Stomach smooth muscle (tissue), 2 donors: ENCODE measurements around the gene RAET1E.
"Not testable (repeated sequence)": the region's sequence is repeated elsewhere in the genome, so short reads cannot be mapped to it uniquely, and the experiment has no call there.

Experiments used
- H3K27ac ChIP-seq: one replicate; pipeline ENCODE4 v1.7.0; 2013; ENCODE audit warnings: mild to moderate bottlenecking, low read length, inconsistent platforms
- H3K27me3 ChIP-seq, 2 donors: one replicate each; pipeline ENCODE4 v1.7.0; 2013; ENCODE audit warnings: low read length in 2 of 2; ENCODE audit not compliant: insufficient read depth in 2 of 2, control insufficient read depth in 1 of 2
- H3K36me3 ChIP-seq, 2 donors: one replicate each; pipeline ENCODE4 v1.7.0; 2013; ENCODE audit warnings: low read length in 2 of 2; ENCODE audit not compliant: control insufficient read depth in 2 of 2, insufficient read depth in 2 of 2
- H3K4me1 ChIP-seq: one replicate; pipeline ENCODE4 v1.7.0; 2013; ENCODE audit warnings: low read length; ENCODE audit not compliant: control insufficient read depth, insufficient read depth
- H3K4me3 ChIP-seq, 2 donors: one replicate each; pipeline ENCODE4 v1.7.0; 2013; ENCODE audit warnings: low read length in 2 of 2
- H3K9ac ChIP-seq, 2 donors: one replicate each; pipeline ENCODE4 v1.7.0; 2013; ENCODE audit warnings: low read length in 2 of 2, mild to moderate bottlenecking in 1 of 2
- H3K9me3 ChIP-seq, 2 donors: one replicate each; pipeline ENCODE4 v1.7.0; 2013; ENCODE audit warnings: low read length in 2 of 2; ENCODE audit not compliant: control insufficient read depth in 2 of 2
- donor health status: healthy.
- donor health status: Pancreatic carcinoma.

The RAET1E gene

DNA sequence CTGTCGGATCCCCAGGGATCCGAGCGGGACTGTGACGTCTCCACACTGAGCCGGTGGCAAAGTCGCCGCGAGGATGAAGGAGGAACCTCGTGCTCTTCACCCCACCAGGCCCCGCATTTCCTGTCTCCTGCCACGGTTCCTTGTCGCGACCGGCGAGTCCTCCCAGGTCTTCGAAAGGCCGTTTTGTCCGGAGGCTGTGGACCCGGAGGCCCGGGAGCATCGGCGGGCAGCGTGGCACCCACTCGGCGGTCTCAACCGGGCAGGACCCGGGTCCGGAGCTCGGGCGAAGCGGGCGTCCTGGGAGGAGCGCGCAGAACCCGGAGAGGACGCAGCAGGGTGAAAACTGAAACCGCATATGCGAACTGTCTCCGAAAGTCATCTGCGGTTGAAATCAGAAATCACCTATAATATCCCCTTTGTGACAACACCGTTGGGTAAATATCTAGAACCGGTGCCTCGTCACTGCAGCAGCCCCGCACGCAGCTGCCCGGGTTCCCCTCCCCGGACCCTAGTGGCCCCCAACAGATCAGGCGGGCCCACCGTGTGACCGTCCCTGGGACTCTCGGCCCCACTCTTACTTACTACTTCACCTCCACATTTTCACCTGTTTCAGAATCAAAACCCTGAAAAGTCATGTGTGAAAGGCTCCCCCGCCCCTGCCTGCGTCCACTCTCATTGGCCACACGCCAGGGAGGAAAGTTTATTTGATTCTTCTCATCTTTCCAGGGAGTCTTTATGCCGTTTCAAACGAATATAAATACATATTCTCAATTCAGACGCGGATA lies 40.9 kb upstream of the RAET1E start:
- Histone ChIP-seq H3K9me3 (no peaks in the 10 kb centered on the region), H3K36me3 (no peaks in the 10 kb centered on the region), H3K27ac (no peak overlapping the region), H3K27me3 (peaks cover 70 to 75% of the 10 kb centered on the region in 2 donors), H3K4me1 (peaks cover 27% of the 10 kb centered on the region), H3K9ac (no peak overlapping the region), H3K4me3 (peak overlapping the region; percentile 3 to 69)

DNA sequence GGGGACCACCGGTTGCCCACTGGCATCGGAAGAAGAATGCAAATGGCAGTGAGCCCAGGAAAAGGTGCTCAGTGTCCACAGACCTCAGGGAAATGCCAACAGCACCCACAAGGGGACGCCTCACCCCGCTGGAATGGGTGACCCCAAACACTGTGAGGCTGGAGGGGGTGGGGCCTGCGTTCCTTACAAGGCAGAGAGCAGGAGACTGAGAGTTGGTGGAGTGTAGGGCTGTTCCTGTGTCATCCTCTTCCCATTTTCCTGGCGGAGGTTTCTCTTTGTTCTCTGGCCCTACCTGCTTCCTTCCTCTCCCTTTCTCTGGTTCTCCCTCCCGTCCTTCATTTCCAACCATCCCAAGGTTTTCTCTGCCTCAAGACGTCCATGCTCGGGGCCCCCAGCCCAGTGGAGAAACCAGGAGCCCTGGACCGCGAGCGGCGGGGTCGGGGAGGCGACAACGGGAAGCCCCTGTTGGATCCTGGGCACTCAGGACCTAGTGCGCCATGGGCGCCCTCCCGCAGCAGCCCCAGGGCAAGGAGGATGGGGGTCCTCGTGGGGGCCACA lies 40.2 kb upstream of the RAET1E start:
- not testable (repeated sequence) for H3K9ac ChIP-seq, H3K9me3 ChIP-seq, H3K36me3 ChIP-seq, H3K27ac ChIP-seq
- Histone ChIP-seq H3K4me3 (peak overlapping the region; percentile 3 to 69), H3K4me1 (peaks cover 27% of the 10 kb centered on the region), H3K27me3 (peaks cover 75 to 78% of the 10 kb centered on the region in 2 donors)

DNA sequence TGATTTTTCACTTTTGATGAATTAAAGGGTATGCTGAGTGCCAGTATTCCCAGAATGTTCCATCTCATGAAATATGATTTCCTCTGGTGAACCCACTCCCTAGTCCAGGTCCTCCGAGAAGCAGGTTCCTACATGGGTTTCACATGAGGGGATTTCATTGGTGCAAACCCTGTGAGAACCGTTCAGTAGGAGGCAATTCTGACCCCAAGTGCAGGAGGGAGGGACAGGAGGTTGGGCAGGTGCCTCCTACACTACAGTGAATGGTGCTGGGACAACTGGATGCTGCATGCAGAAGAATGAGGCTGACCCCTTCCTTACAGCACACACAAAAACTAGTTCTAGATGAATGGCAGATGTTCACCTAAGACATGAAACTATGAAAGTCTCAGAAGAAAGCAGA lies 38.8 kb upstream of the RAET1E start:
- no peaks in the 10 kb centered on the region for H3K9me3 ChIP-seq
- no peak overlapping the region for H3K9ac ChIP-seq
- peaks cover 70 to 71% of the 10 kb centered on the region in 2 donors for H3K27me3 ChIP-seq

DNA sequence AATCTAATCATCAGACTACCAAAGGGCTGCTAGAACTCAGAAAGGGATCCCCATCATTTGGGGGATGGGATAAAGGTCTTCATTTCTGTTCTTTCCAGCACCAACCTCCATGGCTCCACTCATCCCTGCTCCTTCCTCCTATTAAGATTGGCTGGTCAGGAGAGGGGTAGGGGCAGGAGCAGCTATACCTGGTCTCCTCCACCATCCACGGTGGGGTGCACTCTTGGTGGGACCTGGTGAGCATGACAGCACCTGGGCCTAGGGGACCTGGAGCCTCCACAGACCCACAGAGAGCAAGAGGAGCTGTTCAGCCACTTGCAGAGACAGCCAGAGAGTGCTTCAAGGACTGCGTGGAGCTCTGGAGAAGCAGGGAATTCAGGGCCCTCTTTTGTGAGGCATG lies 37.8 kb upstream of the RAET1E start:
- Histone ChIP-seq H3K4me3 (no peak overlapping the region), H3K9ac (no peak overlapping the region), H3K27me3 (peaks cover 62 to 63% of the 10 kb centered on the region in 2 donors), H3K27ac (no peak overlapping the region), H3K9me3 (no peaks in the 10 kb centered on the region), H3K4me1 (peaks cover 14% of the 10 kb centered on the region), H3K36me3 (no peaks in the 10 kb centered on the region)

More for the DNA sequence above, 38.8 kb upstream of the RAET1E start:
- Histone ChIP-seq H3K36me3 (no peaks in the 10 kb centered on the region), H3K4me3 (no peak overlapping the region), H3K4me1 (peaks cover 21% of the 10 kb centered on the region), H3K27ac (no peak overlapping the region)

DNA sequence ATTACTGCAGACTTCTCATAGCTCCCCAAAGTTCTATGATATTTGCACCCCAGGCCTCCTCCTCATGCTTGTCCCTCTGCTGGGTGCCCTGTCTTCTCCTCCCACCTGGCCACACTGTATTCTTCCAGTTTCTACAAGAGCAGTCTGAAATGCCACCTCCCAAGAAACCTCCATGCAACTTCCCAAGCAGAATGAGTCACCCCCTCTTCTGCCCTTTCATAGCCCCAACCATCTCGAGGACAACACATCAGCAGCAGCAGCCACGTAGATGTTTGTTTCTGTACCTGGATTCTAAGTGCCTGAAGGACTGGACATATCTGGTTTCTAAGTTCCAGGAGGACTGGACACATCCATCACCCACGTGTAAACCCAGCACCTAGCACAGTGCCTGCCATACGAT lies 37.3 kb upstream of the RAET1E start:
- H3K36me3 ChIP-seq: no peaks in the 10 kb centered on the region
- no peaks in the 10 kb centered on the region for H3K9me3 ChIP-seq
- peaks cover 14% of the 10 kb centered on the region for H3K4me1 ChIP-seq
- no peak overlapping the region for H3K27ac ChIP-seq
- H3K4me3 ChIP-seq: no peak overlapping the region
- H3K27me3 ChIP-seq: peaks cover 58% of the 10 kb centered on the region in 2 donors
- H3K9ac ChIP-seq: no peak overlapping the region

DNA sequence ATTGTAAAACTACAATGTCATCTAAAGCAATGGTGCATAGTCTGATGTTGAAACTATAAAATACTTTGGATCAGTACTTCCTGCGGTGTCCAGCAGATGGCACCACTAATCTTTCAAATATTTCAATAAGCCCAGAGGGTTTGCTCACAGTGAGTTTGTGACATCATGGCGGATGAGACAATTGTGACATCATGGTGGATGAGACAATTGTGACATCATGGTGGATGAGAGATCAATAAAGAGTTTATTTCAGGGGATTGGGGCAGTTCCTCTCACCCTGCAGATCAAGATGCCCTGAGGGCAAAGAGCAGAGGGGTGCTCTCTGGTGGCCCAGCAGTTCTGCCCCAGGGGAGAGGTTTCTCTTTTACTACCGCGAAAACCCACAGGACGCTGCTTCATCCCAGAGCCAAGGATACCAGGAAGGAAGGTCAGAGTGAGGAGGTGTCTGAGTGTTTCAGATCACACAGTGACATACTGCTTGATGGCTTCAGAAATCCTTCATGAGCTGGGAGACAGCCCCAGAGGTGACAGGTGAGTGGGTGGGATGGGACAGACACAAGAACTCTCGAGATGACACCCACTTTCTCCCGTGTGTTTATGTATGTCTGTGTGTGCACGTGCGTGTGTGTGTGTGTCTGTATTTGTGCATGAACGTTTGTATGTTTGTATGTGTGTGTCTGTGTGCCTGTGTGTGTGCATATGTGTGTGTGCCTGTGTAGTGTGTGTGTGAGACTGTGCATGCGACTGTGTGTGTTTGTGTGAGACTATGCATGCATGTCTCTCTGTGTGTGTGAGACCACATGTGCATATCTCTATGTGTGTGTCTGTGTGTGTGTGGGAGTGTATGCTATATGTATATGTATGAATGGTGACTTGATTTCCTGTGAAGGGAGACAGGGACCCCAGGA lies 36.6 kb upstream of the RAET1E start:
- H3K4me1 ChIP-seq: peaks cover 14% of the 10 kb centered on the region
- no peaks in the 10 kb centered on the region for H3K36me3 ChIP-seq
- no peak overlapping the region for H3K4me3 ChIP-seq
- H3K27ac ChIP-seq: no peak overlapping the region
- H3K9ac ChIP-seq: no peak overlapping the region
- H3K27me3 ChIP-seq: peaks cover 51 to 57% of the 10 kb centered on the region in 2 donors
- no peaks in the 10 kb centered on the region for H3K9me3 ChIP-seq

DNA sequence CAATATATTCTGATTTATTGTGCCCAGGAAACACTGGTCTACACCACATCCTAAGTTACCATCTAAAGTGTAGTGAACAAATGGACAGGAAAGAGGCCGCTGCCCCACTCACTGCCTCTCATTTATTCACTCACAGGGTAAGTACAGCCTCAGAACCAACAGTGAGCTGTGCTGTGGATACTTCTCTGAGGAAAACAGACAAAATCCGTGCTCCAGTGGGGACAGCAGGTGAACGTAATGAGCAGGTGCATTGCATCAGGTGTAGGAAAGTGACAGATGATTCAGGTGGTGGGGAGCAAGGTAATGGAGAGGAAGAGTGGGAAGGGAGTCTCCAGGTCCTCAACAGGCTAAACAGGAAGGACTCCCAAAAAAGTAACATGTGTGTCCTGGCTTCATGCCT lies 35.5 kb upstream of the RAET1E start:
- peaks cover 46 to 52% of the 10 kb centered on the region in 2 donors for H3K27me3 ChIP-seq
- H3K9me3 ChIP-seq: no peaks in the 10 kb centered on the region
- H3K27ac ChIP-seq: no peak overlapping the region
- no peak overlapping the region for H3K4me3 ChIP-seq
- peaks cover 5% of the 10 kb centered on the region for H3K4me1 ChIP-seq
- no peaks in the 10 kb centered on the region for H3K36me3 ChIP-seq
- H3K9ac ChIP-seq: no peak overlapping the region

DNA sequence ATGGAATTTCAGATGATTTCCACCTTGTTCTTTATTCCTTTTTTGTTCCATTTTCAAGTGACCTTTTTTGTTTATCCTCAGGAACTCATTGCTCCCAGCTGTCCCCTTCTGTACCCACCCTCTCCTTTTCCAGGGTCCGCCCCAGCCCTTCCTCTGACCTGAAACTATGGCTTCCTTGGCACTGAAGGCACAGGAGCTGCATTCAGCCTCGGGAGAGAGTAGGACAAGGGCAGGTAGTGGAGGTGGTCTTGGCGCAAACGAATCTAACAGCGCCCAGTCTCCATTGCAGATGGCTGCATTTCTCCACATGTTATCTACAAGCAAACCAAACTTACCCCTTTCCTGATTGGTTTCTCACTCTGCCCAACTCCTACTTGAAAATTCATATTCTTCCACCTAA lies 35.1 kb upstream of the RAET1E start:
- Histone ChIP-seq H3K36me3 (no peaks in the 10 kb centered on the region), H3K27me3 (peaks cover 42 to 48% of the 10 kb centered on the region in 2 donors), H3K9me3 (no peaks in the 10 kb centered on the region), H3K9ac (no peak overlapping the region), H3K4me3 (no peak overlapping the region), H3K27ac (no peak overlapping the region), H3K4me1 (peaks cover 2% of the 10 kb centered on the region)

DNA sequence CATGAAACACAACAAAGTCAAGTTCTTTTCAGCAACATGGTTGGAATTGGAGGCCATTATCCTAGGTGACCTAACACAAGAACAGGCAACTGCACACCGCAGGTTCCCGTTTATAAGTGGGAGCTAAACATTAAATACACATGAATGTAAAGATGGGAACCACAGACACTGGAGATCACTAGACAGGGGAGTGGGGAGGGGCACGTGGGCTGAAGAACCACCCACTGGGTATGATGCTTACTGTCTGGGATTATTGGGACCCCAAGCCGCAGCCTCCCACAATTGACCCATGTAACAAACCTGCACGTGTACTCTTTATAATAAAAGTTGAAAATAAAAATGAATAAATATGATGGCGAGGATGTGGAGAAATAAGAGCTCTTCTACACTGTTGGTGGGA lies 33.6 kb upstream of the RAET1E start:
- Histone ChIP-seq H3K9ac (no peak overlapping the region), H3K4me1 (peaks cover 3% of the 10 kb centered on the region), H3K36me3 (no peaks in the 10 kb centered on the region), H3K27me3 (peaks cover 31 to 34% of the 10 kb centered on the region in 2 donors), H3K27ac (no peak overlapping the region), H3K9me3 (no peaks in the 10 kb centered on the region), H3K4me3 (no peak overlapping the region)

DNA sequence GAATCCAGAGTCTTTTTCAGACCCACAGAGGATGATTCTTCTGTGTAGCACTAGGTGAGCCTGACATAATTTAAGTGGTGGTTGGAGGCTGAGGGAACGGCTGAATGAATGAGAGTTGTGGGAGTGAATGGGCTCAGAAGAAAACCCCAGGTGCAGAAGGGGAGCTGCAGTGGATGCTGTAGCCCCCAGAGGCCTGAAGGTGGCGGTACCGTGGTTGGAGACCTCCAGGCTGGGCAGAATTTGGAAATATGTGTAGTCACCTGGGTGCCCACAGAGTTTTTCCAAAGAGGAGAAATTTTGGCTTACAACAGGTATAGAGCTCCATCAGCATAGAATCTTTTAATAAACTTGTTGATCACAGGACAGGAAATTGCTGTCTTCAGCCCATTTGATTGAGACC lies 31.5 kb upstream of the RAET1E start:
- Histone ChIP-seq H3K27me3 (peaks cover 15 to 19% of the 10 kb centered on the region in 2 donors), H3K9ac (no peak overlapping the region), H3K36me3 (no peaks in the 10 kb centered on the region), H3K27ac (no peak overlapping the region), H3K4me1 (peaks cover 18% of the 10 kb centered on the region), H3K9me3 (no peaks in the 10 kb centered on the region), H3K4me3 (no peak overlapping the region)
